ENCODE measurements around the gene BMPR1A. TPM values are rescaled to one million over a fixed set of nuclear protein-coding genes. Genes with fewer than 3 reads are reported as not detected.
"Not testable (repeated sequence)": the region's sequence is repeated elsewhere in the genome, so short reads cannot be mapped to it uniquely, and the experiment has no call there.

BMPR1A gene
- total RNA-seq, 4 donors from 2014 or later, result 26.5 to 44.9 (median 37.1) TPM

DNA sequence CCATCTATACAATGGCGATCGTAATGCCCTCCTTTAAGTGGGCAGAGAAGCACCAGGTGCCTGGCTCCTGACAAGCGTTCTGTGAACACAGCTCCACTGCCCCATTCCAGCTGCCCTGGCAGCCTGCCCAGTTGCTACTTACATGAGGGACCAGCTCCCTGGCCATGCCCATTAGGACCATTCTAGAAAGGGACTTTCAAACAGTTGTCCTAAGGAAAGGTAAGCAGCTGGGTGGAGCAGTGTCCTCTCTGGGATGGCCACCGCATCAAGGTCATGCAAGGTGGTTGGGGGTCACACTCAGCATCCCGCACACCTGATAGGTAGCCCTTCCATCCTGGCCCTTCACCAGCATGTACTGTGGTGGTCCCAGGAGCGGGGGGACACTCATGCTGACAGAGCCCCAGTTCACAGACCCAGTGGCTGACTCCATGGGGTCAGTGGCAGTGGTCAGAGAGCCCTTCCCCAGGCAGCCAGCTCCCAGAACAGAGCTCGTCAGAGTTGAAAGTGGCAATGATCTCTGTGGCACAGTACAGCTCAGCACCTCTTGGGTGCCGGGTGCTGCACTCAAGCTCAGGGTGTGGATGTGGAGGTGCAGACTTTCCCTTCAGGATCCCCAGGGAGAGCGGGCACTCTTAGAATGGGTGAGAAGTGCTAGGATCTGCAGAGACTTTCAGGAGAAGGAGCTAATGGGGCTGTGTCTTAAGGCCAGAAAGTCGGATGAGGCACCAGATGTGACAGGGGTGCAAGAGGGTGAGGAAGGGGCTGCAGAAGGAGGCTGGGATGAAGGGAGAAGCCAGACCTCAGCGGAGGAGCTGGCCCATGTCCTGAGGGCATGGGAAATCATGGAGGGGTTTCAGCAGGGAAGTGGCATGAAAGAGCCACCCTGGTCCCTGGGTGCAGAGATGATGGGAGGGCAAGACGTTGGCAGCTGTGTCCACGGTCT, 190.1 kb downstream of the BMPR1A start:
- TF ChIP-seq, protein P1, sequence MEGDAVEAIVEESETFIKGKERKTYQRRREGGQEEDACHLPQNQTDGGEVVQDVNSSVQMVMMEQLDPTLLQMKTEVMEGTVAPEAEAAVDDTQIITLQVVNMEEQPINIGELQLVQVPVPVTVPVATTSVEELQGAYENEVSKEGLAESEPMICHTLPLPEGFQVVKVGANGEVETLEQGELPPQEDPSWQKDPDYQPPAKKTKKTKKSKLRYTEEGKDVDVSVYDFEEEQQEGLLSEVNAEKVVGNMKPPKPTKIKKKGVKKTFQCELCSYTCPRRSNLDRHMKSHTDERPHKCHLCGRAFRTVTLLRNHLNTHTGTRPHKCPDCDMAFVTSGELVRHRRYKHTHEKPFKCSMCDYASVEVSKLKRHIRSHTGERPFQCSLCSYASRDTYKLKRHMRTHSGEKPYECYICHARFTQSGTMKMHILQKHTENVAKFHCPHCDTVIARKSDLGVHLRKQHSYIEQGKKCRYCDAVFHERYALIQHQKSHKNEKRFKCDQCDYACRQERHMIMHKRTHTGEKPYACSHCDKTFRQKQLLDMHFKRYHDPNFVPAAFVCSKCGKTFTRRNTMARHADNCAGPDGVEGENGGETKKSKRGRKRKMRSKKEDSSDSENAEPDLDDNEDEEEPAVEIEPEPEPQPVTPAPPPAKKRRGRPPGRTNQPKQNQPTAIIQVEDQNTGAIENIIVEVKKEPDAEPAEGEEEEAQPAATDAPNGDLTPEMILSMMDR (IDR thresholded peaks at IDR 0.05), result no peak
- DNase-seq (ENCODE audit: low spot score), result no peak
- ATAC-seq (ENCODE audit: low FRiP score), result no peak

DNA sequence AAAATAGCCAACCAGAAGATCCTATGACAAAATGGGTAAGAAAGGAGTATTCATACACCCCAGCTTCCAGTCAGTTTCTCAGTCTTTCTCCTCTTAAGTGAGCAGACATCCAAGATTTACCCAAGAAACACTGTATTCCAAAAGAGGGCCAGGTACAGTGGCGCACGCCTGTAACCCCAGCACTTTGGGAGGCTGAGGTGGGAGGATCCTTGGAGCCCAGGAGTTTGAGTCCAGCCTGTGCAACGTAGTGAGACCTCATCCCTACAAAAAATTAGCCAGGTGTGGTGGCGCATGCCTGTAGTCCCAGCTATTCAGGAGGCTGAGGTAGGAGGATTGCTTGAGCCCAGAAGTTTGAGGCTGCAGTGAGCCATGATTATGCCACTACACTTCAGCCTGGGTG, 191.4 kb downstream of the BMPR1A start:
- ATAC-seq (ENCODE audit: low FRiP score); DNase-seq (ENCODE audit: low spot score): not testable (repeated sequence)

DNA sequence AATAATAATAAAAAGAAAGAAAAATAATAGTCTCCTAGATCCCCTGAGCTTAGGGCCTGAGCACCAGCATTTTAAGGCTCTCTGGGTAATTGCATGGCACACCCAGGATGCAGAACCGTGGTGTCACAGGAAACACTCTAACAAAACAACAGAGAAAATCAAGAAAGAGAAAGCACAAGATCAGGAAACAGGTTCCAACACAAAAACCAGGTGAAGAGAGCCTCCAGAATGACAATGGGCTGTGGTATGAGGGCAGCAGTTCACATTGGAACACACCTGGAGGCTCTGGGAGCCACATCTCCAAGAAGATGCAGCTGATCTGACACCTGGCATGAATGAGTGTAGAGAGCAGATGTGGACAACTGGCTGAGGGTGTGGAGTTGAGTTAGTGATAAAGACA, 193.9 kb downstream of the BMPR1A start:
- TF ChIP-seq, protein P1 (IDR thresholded peaks at IDR 0.05), result no peak
- DNase-seq (ENCODE audit: low spot score) (no peak), ATAC-seq (ENCODE audit: low FRiP score) (no peak)

DNA sequence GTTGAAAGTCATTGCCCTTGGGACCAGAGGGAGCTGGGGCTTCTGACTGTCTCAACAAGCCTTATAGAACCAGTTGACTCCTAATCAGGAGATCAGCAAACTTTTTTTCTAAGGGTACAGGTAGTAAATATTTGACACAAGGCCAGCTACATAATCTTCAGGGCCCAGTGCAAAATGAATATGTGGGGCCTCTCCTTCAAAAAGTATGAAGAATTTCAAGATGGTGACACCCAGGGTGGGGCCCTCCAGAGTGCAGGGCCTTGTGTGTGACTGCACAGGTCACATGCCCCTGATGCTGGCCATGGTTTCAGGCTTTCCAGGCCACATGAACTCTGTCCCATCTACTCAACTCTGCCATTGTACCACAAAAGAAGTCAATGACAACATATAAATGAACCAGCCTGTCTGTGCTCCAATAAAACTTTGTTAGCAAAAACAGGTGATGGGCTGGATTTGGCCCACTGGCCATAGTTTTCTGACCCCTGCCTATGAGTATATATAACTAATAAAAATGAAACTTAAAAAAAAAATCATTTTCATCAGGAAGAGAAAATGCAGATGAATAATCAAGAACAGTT, 194.9 kb downstream of the BMPR1A start:
- DNase-seq (ENCODE audit: low spot score) (no peak), ATAC-seq (ENCODE audit: low FRiP score) (no peak)
- TF ChIP-seq, protein P1 (IDR thresholded peaks at IDR 0.05), result no peak

DNA sequence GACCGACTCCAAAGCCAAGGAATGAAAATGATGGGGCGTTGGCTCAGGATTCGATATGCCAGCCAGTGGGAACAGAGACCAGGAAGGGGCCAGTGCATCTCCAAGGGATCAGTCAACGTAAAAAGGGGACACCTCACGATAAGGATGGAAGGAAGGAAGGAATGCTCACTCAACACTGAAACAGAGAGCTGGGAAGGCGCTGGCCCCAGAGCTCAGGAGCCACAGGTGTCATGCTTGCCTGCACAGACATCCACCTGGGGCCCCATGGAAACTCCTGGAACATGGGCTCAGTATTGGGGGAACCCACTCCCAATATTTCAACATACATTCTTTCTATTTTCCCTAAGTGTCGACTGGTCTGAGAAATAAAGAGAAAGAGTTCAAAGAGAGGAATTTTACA, 195.7 kb downstream of the BMPR1A start:
- DNase-seq (ENCODE audit: low spot score), result no peak
- TF ChIP-seq, protein P1 (IDR thresholded peaks at IDR 0.05), result no peak

DNA sequence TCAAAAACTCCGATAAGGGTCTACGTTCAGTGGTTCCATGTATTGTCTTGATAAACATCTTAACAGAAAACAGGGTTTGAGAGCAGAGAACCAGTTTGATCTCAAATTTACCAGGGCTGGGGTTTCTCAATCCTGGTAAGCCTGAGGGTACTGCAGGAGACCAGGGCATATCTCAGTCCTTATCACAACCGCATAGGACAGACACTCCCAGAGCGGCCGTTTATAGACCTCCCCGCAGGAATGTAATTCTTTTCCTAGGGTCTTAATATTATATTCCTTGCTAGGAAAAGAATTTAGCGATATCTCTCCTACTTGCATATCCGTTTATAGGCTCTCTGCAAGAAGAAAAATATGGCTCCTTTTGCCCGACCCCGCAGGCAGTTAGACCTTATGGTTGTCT, 196.3 kb downstream of the BMPR1A start:
- not testable (repeated sequence) for ATAC-seq (ENCODE audit: low FRiP score); DNase-seq (ENCODE audit: low spot score)

More for the DNA sequence above, 195.7 kb downstream of the BMPR1A start:
- no peak for ATAC-seq (ENCODE audit: low FRiP score)

DNA sequence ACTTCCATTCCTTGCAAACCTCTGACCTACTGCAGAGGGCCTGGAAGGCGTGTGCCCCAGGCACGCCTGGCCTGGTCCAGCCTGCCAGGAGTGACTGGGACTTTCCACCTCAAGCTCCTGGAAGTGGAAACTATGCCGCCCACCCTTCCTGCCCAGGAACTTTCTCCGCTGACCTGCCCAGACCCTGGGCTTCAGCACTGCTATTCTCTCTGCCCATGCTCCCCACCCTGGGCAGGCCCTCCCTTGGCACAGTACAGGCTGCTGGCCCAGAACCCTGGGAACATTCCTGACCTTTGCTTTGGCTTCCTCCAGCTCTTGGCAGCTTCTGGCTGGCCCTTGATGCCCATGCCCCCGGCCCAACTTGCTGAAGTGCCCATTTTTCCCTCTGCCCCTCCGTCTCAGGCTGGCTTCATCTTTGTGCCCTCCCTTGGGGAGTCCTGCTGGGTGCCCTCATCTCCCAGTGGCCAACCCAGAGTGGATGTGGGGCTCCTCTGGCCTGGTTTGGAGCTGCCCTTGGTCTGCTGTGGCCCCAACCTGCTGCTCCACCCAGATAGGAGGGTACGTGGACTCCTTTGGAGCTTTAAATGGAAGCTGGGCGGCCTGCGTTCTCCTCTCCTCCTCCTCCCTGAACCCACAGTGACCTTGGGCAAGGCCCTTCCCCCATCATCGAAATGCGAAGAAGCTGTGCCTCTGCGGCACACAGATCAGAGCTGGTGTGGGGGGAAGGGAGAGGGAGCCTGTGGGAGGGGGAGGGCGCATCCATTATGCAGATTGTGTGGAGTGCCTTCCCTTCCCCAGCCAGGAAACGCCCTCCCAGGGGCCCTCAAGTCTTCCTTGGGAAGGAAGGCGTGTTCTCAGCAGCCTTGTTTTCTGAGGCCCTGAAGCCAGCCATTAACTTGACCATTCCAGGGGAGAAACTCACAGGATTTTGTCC, 197.6 kb downstream of the BMPR1A start:
- TF ChIP-seq, protein P1 (IDR thresholded peaks at IDR 0.05), result no peak
- no peak for DNase-seq (ENCODE audit: low spot score)
- peak; percentile 78 for ATAC-seq (ENCODE audit: low FRiP score)
